ENCODE data around the gene RAB27A. TPM values are rescaled to one million over a fixed set of nuclear protein-coding genes. Genes with fewer than 3 reads are reported as not detected.

RAB27A gene
- total and polyA plus RNA-seq, 9 of the 15 experiments (the other 6 are each of a cell fraction or from before 2014, with no cell fraction given), result 31.5 to 171 (median 80.4) TPM

- no peaks in the 10 kb centered on the region for H3K9me1 ChIP-seq (ENCODE audit: control insufficient read depth, insufficient read depth, low read length)
- TF ChIP-seq TCF7 (IDR thresholded peaks at IDR 0.05; ENCODE audit: borderline replicate concordance) (no peak), POLR2G (IDR thresholded peaks at IDR 0.05; ENCODE audit: low read depth, low read length) (no peak), ZC3H4 (CRISPR knock-in tag; IDR thresholded peaks at IDR 0.05; ENCODE audit: borderline replicate concordance) (no peak), TEAD2 (tag; IDR thresholded peaks at IDR 0.05) (no peak), ID3 (CRISPR knock-in tag; IDR thresholded peaks at IDR 0.05) (no peak), ID3 (tag; IDR thresholded peaks at IDR 0.05) (no peak), ZNF212 (CRISPR knock-in tag; IDR thresholded peaks at IDR 0.05) (no peak), ZBTB43 (CRISPR knock-in tag; IDR thresholded peaks at IDR 0.05) (no peak), ZNF609 (CRISPR knock-in tag; IDR thresholded peaks at IDR 0.05; ENCODE audit: borderline replicate concordance) (no peak), MED1 (CRISPR knock-in tag; IDR thresholded peaks at IDR 0.05; ENCODE audit: borderline replicate concordance) (no peak), EGR1 (conservative IDR thresholded peaks at IDR 0.05) (no peak), NCOA1 (IDR thresholded peaks at IDR 0.05; ENCODE audit: low read depth) (no peak), ZNF41 (CRISPR knock-in tag; conservative IDR thresholded peaks at IDR 0.05) (no peak)
- CTCF ChIA-PET (ENCODE audit: low intra/inter-chr PET ratio), result no interaction called here
- no peaks in the 10 kb centered on the region for H4K20me1 ChIP-seq (replicated peaks; ENCODE audit: control insufficient read depth, insufficient read depth, low read length)
- FAIRE-seq (no peak), ATAC-seq (peak; percentile 36), DNase-seq (ENCODE audit: extremely low read depth in 1 of 4, low spot score in 3 of 4) (no peak)
- no peaks in the 10 kb centered on the region for H3K27me3 ChIP-seq (ENCODE audit: control insufficient read depth in 2 of 2, insufficient read depth in 2 of 2, low read length in 2 of 2)
- peak overlapping the region; percentile 1; the same call in 1 of the 3 replicates for H3K27ac ChIP-seq (ENCODE audit: extremely low read depth, low read depth, low read length)
- H3K9me3 ChIP-seq (replicated peaks; ENCODE audit: control insufficient read depth, insufficient read depth, low read depth, low read length), result no peaks in the 10 kb centered on the region
- whole genome bisulfite sequencing (ENCODE audit: insufficient coverage, low coverage, missing lambda C conversion rate), result 67% methylated on average over 1 of the region's 1 CpG
- intact Hi-C loops (cut with micrococcal nuclease) (no loop called here), in situ Hi-C loops (cut with MboI) (no loop called here)
- H3K79me2 ChIP-seq (ENCODE audit: control insufficient read depth, insufficient read depth, low read length), result peaks cover 56% of the 10 kb centered on the region
- POLR2A ChIA-PET, result interaction anchor here (0.6 to 2.2 kb wide), 5 partner anchors 9 to 498 kb away, joined by 3 to 7 read pairs (median 3); partner anchors contain the start of gene RSL24D1
- peaks cover 4 to 15% of the 10 kb centered on the region in 2 experiments; a peak in 2 of 5 replicates for H3K4me1 ChIP-seq (replicated peaks in 1 of 2; ENCODE audit: control insufficient read depth in 2 of 2, insufficient read depth in 2 of 2, low read length in 2 of 2)
- no peak overlapping the region for H3K4me3 ChIP-seq
- H3K9ac ChIP-seq (ENCODE audit: insufficient read depth in 1 of 2, low read depth in 2 of 2, low read length in 2 of 2), result no peak overlapping the region
- no TSS peak for BruUV-seq (replicated peaks)
- no peak overlapping the region for H3K4me2 ChIP-seq (ENCODE audit: insufficient read depth, low read length)
- H3K36me3 ChIP-seq (ENCODE audit: control insufficient read depth, insufficient read depth, low read length), result peaks cover 71% of the 10 kb centered on the region
- no peak overlapping the region for H2AFZ ChIP-seq (ENCODE audit: low read depth, low read length)
Measured at GRCh38 chr15:55231455-55231854, 58.2 kb downstream of the RAB27A start.
